HFFc6 (cell line): ENCODE measurements around the gene IFI16. TPM values are rescaled to one million over a fixed set of nuclear protein-coding genes. Genes with fewer than 3 reads are reported as not detected.

Source experiments
- DNase-seq: peaks from one replicate; pipeline ENCODE4 v3.0.0-alpha.2; 2018
- H3K27ac Mint-ChIP-seq: 2 replicates; pipeline ENCODE4 v1.8.0; 2020; ENCODE audit warnings: mild to moderate bottlenecking, mixed read lengths
- H3K27me3 Mint-ChIP-seq: 2 replicates; pipeline ENCODE4 v1.8.0; 2021; ENCODE audit warnings: mild to moderate bottlenecking, moderate library complexity, mixed read lengths; ENCODE audit not compliant: insufficient read depth
- H3K36me3 Mint-ChIP-seq: 2 replicates; pipeline ENCODE4 v1.8.0; 2021; ENCODE audit warnings: low read depth, mixed read lengths
- H3K4me1 Mint-ChIP-seq: 2 replicates; pipeline ENCODE4 v1.8.0; 2020; ENCODE audit warnings: low read depth, mixed read lengths
- H3K4me3 Mint-ChIP-seq: 2 replicates; pipeline ENCODE4 v1.8.0; 2020; ENCODE audit warnings: mild to moderate bottlenecking, moderate library complexity, mixed read lengths
- H3K9me3 Mint-ChIP-seq: 2 replicates; pipeline ENCODE4 v1.8.0; 2020; ENCODE audit warnings: mild to moderate bottlenecking, mixed read lengths
- total RNA-seq, 6 experiments: library from RNA; stranded (reverse); fragmentation: NEBNext Ultra II Directional; extraction: Animal tissue kit (Norgen Biotek cat#: 25700); gene quantifications; 2 replicates in 1 of 6; 3 replicates in 5 of 6; pipeline ENCODE4 v1.2.3, GENCODE V29; 2021
- TF ChIP-seq, protein P1 (sequence below): fragments of 200-600 bp; sonication (generic); IDR thresholded peaks from 2 replicates; pipeline ENCODE4 v1.5.0; 2021; ENCODE audit warnings: antibody characterized with exemption, mild to moderate bottlenecking

Gene IFI16
- total RNA-seq, 6 experiments from 2014 or later: 50.5 to 70.7 (median 67.3) TPM

DNA sequence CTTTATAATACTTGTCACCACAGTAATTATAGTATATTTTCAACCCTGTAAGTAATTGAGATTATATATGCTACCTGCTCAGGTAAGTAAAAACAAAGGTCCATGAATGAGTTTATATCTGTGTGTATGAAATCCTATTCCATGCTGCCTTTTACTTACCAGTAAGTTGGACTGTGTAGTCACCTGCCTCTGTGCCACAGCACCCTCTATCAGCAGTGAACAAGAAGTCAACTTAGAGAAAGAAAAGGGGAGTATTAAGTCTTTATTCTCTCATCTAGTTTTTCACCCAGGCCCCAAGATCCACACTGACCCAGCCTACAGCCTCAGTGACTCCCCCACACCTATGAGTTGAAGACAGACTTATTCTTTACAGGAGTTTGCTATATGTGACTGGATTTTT lies 36.9 kb upstream of the IFI16 start:
- H3K9me3 Mint-ChIP-seq: no peaks in the 10 kb centered on the region
- H3K27me3 Mint-ChIP-seq: peaks cover 4% of the 10 kb centered on the region; the same call in 1 of the 2 replicates
- H3K27ac Mint-ChIP-seq: no peak overlapping the region
- H3K4me1 Mint-ChIP-seq: no peaks in the 10 kb centered on the region
- no peaks in the 10 kb centered on the region for H3K36me3 Mint-ChIP-seq
- no peak for DNase-seq
- H3K4me3 Mint-ChIP-seq: no peak overlapping the region
- TF ChIP-seq, protein P1, sequence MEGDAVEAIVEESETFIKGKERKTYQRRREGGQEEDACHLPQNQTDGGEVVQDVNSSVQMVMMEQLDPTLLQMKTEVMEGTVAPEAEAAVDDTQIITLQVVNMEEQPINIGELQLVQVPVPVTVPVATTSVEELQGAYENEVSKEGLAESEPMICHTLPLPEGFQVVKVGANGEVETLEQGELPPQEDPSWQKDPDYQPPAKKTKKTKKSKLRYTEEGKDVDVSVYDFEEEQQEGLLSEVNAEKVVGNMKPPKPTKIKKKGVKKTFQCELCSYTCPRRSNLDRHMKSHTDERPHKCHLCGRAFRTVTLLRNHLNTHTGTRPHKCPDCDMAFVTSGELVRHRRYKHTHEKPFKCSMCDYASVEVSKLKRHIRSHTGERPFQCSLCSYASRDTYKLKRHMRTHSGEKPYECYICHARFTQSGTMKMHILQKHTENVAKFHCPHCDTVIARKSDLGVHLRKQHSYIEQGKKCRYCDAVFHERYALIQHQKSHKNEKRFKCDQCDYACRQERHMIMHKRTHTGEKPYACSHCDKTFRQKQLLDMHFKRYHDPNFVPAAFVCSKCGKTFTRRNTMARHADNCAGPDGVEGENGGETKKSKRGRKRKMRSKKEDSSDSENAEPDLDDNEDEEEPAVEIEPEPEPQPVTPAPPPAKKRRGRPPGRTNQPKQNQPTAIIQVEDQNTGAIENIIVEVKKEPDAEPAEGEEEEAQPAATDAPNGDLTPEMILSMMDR: no peak; the same call in 1 of the 2 replicates

DNA sequence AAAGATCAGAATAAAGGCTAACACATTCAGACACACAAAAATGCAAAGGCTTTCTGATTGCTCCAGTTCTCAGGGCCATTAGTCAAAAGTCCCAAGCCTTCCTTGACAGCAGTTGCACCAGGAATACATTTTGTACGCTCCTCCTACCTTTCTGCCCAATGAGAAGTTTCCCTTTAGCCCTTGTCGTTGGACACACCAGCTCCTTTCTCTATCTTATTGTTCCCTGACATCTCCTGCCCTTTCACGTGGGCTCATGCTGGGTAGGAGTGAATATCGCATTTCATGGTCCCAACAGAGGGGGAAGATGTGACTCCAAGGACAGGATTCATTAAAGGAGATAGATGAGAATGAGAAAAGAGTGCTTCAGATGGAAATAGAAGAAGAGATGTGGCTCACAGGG lies 33.5 kb upstream of the IFI16 start:
- TF ChIP-seq, protein P1: no peak
- no peaks in the 10 kb centered on the region for H3K4me1 Mint-ChIP-seq
- H3K4me3 Mint-ChIP-seq: no peak overlapping the region
- DNase-seq: no peak
- H3K9me3 Mint-ChIP-seq: no peaks in the 10 kb centered on the region
- no peaks in the 10 kb centered on the region for H3K36me3 Mint-ChIP-seq
- H3K27ac Mint-ChIP-seq: no peak overlapping the region
- peaks cover 4% of the 10 kb centered on the region; the same call in 1 of the 2 replicates for H3K27me3 Mint-ChIP-seq

DNA sequence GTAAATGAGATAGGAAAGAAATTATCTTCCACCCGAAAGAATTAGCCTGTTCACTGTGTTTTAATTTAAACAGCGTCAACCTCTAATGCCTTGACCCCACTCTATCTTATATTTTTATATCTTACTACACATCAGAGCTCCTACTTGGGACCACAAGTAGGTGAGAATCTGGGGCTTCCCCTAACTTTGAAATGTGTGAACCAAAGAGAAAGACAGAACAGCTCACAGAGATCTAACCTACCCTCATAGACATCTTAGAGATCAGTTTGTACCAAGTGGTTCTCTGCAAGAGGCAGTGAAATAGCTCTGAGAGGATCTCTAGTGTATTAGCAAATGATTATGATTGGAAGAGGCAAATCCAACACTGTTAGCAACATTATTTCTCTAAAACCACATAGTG lies 31.0 kb upstream of the IFI16 start:
- H3K27ac Mint-ChIP-seq: no peak overlapping the region
- H3K36me3 Mint-ChIP-seq: no peaks in the 10 kb centered on the region
- H3K4me1 Mint-ChIP-seq: no peaks in the 10 kb centered on the region
- TF ChIP-seq, protein P1: no peak
- no peak overlapping the region for H3K4me3 Mint-ChIP-seq
- H3K9me3 Mint-ChIP-seq: no peaks in the 10 kb centered on the region
- H3K27me3 Mint-ChIP-seq: no peaks in the 10 kb centered on the region; the same call in 1 of the 2 replicates
- DNase-seq: no peak

DNA sequence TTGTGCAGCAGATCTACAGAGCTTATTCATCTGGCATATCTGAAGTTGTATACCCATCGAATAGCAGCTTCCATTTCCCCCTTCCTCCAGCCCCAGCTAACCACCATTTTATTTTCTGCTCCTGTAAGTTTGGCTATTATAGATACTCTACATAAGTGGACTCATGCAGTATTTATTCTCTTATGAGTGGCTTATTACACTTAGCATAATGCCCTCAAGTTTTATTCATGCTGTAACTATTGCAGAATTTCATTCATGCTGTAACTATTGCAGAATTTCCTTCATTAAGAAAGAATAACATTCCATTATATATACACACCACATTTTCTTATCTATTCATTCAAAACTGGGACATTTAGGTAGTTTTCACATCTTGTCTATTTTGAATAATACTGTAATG lies 30.5 kb upstream of the IFI16 start:
- no peaks in the 10 kb centered on the region for H3K4me1 Mint-ChIP-seq
- TF ChIP-seq, protein P1: no peak
- no peaks in the 10 kb centered on the region for H3K36me3 Mint-ChIP-seq
- no peak overlapping the region for H3K27ac Mint-ChIP-seq
- DNase-seq: no peak
- no peaks in the 10 kb centered on the region; the same call in 1 of the 2 replicates for H3K27me3 Mint-ChIP-seq
- H3K4me3 Mint-ChIP-seq: no peak overlapping the region
- H3K9me3 Mint-ChIP-seq: no peaks in the 10 kb centered on the region

- Mint-ChIP-seq H3K36me3 (no peaks in the 10 kb centered on the region), H3K9me3 (no peaks in the 10 kb centered on the region), H3K4me1 (no peaks in the 10 kb centered on the region), H3K4me3 (no peak overlapping the region), H3K27me3 (no peaks in the 10 kb centered on the region), H3K27ac (no peak overlapping the region)
- TF ChIP-seq, protein P1: no peak
- no peak for DNase-seq
These were observed 26.5 kb upstream of the IFI16 start for GRCh38 chr1:158983235-158983634.

- no peak overlapping the region for H3K27ac Mint-ChIP-seq
These were observed 25.3 kb upstream of the IFI16 start for GRCh38 chr1:158984386-158984785.

More at GRCh38 chr1:158984386-158984785, 25.3 kb upstream of the IFI16 start:
- Mint-ChIP-seq H3K4me1 (no peaks in the 10 kb centered on the region), H3K9me3 (no peaks in the 10 kb centered on the region), H3K4me3 (no peak overlapping the region), H3K27me3 (no peaks in the 10 kb centered on the region), H3K36me3 (no peaks in the 10 kb centered on the region)
- DNase-seq: no peak
- TF ChIP-seq, protein P1: no peak
